ENCODE data around the gene ZSCAN12. TPM values are rescaled to one million over a fixed set of nuclear protein-coding genes. Genes with fewer than 3 reads are reported as not detected.

The ZSCAN12 gene
- total RNA-seq, 1 donor from 2014 or later = 6.2 TPM

GRCh38 chr6:28355743-28356665 is 43.5 kb downstream of the ZSCAN12 start:
- intact Hi-C loops (cut with micrococcal nuclease) = loop anchor here (1.0 to 10.0 kb wide), 12 partner anchors 87 to 1191 kb away; partner anchors contain the start of genes ZNF165, ZSCAN16, ZSCAN23 and ZSCAN26

GRCh38 chr6:28354688-28355554 is 44.6 kb downstream of the ZSCAN12 start:
- intact Hi-C loops (cut with micrococcal nuclease) = loop anchor here (5.0 to 10.0 kb wide), 4 partner anchors 143 to 1190 kb away; a partner anchor contains a TSS

DNA sequence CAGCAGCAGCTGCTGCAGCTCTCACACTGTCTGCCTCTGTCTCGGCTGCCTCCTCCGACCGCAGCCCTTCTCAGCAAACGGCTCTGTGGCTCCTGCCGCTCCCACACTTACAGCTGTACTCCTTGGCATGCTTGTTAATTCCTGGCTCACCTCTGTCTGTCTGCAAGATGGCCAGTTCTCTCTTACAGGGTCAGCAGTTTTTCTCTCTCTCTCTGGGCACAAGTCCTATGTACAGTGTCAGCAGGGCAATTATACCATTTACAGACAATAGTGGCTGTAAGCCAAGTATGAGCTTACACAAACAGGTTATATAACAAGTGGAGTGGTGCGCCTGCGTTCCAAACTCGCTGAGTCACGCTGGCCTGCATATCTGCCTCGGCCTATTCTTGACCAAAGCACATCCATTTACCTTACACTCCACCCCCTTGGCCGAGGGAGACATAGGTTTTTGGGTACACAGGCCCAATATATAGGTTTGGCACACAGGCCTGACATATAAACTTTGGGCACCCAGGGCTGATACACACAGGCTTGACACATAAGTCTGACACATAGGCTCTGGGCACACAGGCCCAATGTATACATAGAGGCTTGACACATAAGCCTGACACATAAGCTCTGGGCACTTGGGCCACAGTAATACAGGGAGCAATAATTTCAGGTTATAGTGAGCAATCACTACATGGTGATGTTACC is 45.4 kb downstream of the ZSCAN12 start:
- intact Hi-C loops (cut with micrococcal nuclease) = loop anchor here (10.0 kb wide), 3 partner anchors 519 to 1189 kb away; a partner anchor contains a TSS

GRCh38 chr6:28353356-28353755 is 46.2 kb downstream of the ZSCAN12 start:
- intact Hi-C loops (cut with micrococcal nuclease) = loop anchor here (10.0 kb wide), 3 partner anchors 519 to 1189 kb away; a partner anchor contains a TSS

- intact Hi-C loops (cut with micrococcal nuclease) = loop anchor here (10.0 kb wide), 3 partner anchors 517 to 1187 kb away; a partner anchor contains a TSS
These were observed 48.0 kb downstream of the ZSCAN12 start for GRCh38 chr6:28351493-28351925.

DNA sequence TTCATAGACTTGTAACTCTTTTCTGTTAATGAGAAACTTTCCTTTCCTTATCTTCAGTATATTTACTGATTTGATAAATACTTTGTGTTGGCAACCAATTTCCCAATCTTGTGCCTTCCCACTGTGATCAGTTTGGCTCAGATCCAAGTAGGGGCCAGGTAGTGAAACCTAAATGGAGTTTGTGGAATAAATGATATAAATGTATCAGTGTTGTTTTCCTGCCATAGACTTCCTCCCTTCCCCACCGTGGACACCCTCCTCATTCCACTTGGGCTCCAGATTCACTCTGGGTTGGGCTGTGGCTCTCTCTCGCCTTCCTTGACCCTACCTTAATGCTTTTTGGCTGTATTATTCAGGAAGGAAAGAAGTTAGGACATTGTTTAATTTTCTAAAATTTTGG is 48.5 kb downstream of the ZSCAN12 start:
- intact Hi-C loops (cut with micrococcal nuclease) = loop anchor here (10.0 kb wide), 3 partner anchors 516 to 1186 kb away; a partner anchor contains a TSS

GRCh38 chr6:28349892-28350737 is 49.4 kb downstream of the ZSCAN12 start, which contains the start of gene ZKSCAN3:
TSS of gene ZKSCAN3 (plus strand) at chr6:28349947. CDS start at chr6:28359587, 9,640 bp downstream.
- intact Hi-C loops (cut with micrococcal nuclease) = loop anchor here (1.0 to 10.0 kb wide), 10 partner anchors 14 to 1185 kb away; partner anchors contain the start of genes ZKSCAN4, ZKSCAN8, ZSCAN12 and ZSCAN23

- intact Hi-C loops (cut with micrococcal nuclease) = loop anchor here (1.0 kb wide), 6 partner anchors 13 to 208 kb away; partner anchors contain the start of genes ZKSCAN4, ZKSCAN8, ZSCAN12 and ZSCAN23
These were observed 50.1 kb downstream of the ZSCAN12 start for GRCh38 chr6:28349344-28349891.

DNA sequence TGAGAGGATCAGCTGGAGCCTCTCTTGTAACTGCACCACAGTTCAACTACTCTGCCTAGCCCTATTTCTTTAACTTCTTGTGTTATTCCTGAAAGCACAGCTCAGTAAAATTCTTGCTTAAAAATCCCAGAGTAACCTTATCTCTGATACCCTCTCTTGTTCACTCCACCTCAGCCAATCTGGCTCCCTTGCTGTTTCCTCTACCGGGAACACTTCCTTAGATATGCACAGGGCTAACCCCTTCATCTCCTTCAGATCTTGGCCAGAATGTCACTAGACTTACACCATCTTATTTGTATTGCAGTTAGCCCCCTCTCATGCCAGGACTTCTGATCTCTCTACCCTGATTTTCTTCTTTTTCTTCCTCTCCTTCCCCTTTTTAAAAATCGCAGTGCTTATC is 52.4 kb downstream of the ZSCAN12 start:
- intact Hi-C loops (cut with micrococcal nuclease) = no loop called here

DNA sequence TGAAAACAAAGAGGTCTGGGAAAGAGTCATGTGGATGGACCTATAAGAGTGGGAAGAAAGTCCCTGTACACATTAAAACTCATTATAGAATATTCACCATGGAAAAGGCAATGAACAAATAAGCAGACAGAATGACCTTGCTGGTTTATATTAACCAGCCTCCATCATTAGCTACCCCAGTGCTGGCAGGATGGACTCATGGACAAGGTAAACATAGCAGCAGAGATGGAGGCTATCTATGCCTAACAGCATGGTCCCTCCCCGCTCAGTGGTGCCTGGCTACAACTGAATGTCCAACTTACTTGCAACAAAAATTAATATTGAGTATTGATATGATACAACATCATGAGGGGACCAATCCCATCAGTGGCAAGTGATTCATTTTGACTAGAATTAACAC is 54.3 kb downstream of the ZSCAN12 start:
- intact Hi-C loops (cut with micrococcal nuclease) = no loop called here

DNA sequence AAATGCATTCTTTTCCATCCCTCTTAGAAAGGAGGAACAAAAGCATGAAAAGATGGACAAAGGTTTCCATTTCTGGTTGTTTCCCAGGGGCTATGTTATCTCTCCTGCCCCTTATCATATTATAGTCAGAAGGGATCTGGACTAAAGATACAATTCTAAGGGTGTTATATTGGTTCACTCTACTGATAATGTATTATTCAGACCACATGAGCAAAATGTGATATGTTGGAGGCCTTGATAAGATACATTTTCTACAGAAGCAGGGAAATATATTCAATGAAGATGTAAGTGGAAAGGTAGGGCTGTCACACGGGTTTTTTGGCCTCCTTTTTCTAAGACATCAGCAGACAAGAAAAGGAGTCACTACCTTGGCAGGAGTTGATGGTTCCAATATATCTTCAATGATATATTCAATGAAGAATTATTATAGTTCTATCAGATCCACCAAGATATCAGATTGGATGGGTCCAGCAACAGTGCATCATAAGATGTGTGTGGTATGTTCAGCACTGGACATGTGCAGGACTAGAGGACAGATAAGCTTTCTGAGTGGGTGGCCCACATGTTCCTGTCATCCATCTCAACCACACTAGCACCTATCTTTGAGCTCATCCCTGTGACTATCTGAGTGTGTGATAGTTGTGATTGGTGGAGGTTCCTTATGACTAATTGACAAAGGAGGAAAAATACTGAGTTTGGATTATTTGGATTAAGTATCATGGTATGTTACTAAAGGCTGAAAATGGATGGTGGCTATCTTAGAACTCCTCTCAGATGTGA is 55.5 kb downstream of the ZSCAN12 start:
- intact Hi-C loops (cut with micrococcal nuclease) = no loop called here

- intact Hi-C loops (cut with micrococcal nuclease) = no loop called here
These were observed 59.0 kb downstream of the ZSCAN12 start for GRCh38 chr6:28340310-28341095.

GRCh38 chr6:28337121-28337520 is 62.4 kb downstream of the ZSCAN12 start:
- intact Hi-C loops (cut with micrococcal nuclease) = loop anchor here (5.0 kb wide), 2 partner anchors 105 to 865 kb away; partner anchors contain the start of genes ZNF184 and ZSCAN23

GRCh38 chr6:28336284-28337120 is 63.0 kb downstream of the ZSCAN12 start:
- intact Hi-C loops (cut with micrococcal nuclease) = loop anchor here (1.0 to 5.0 kb wide), 4 partner anchors 13 to 864 kb away; partner anchors contain the start of genes ZKSCAN3, ZNF184 and ZSCAN23

DNA sequence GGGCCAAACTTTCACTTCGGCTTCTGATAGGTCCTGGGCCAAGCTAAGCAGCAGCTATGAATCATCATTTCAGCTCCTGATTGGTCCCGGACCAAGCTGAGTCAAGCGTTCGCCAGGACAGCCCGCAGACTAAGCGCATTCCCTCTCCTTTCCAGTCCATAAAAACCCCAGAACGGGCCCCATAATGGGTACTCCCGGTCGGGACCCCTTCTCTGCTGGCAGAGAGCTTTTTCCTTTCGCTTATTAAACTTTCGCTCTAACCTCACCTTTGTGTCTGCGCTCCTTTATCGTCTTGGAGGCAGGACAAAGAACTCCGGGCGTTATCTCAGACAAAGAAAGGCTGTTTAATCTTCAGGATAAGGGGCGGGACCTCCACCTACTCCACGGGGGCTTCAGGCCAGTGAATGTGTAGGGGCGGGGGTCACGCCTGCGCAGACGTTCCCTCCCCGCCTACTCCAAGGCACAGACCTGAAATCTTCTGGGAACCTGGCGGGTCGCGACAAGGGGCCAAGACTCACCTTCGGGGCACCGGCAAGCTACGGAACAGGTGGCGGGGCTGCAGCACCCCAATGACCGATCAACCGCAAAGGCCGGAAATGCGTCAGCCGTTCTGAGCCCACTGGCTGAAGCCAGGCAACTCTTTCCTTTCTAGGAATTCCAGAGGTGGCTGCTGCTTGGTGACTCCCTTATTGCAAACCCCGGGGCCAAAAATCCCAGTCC is 63.8 kb downstream of the ZSCAN12 start, which contains the start of gene ZSCAN31:
ZSCAN31 (minus strand) TSS at position 585 of the 720 bp plus-strand sequence. CDS start 6,465 bp downstream, outside the sequence.
- intact Hi-C loops (cut with micrococcal nuclease) = loop anchor here (1.0 to 5.0 kb wide), 8 partner anchors 14 to 863 kb away; partner anchors contain the start of genes PGBD1, ZKSCAN3, ZNF184 and ZSCAN12
